Activated naive CD4-positive, alpha-beta T cell treated with anti-CD3 and anti-CD28 coated beads for 36 hours (primary cell): ENCODE results near the gene PEX6. TPM values are rescaled to one million over a fixed set of nuclear protein-coding genes. Genes with fewer than 3 reads are reported as not detected.

Experiments
- CTCF ChIA-PET: fragments of 350-600 bp; sonication (Branson Sonifier 250); formaldehyde crosslinking; loops from one replicate; lab custom pipeline; 2021; ENCODE audit warnings: antibody characterized with exemption; lab: Charles Lee
- DNase-seq: peaks from one replicate; pipeline ENCODE4 v3.0.0-alpha.2; 2020
- H3K27ac Mint-ChIP-seq: one replicate; pipeline ENCODE4 v1.8.0; 2021; ENCODE audit warnings: mild to moderate bottlenecking, mixed read lengths
- H3K27me3 Mint-ChIP-seq: one replicate; pipeline ENCODE4 v1.8.0; 2021; ENCODE audit warnings: low read depth, mixed read lengths
- H3K36me3 Mint-ChIP-seq: one replicate; pipeline ENCODE4 v1.8.0; 2021; ENCODE audit warnings: low read depth, mixed read lengths
- H3K4me1 Mint-ChIP-seq: one replicate; pipeline ENCODE4 v1.8.0; 2021; ENCODE audit warnings: low read depth, mixed read lengths
- H3K4me3 Mint-ChIP-seq: one replicate; pipeline ENCODE4 v1.8.0; 2021; ENCODE audit warnings: mild to moderate bottlenecking, moderate library complexity, mixed read lengths
- H3K9me3 Mint-ChIP-seq: one replicate; pipeline ENCODE4 v1.8.0; 2021; ENCODE audit warnings: mixed read lengths
- intact Hi-C: fragments of 100-400 bp; cut with micrococcal nuclease; formaldehyde crosslinking; loops from one replicate; pipeline ENCODE4 v1.15.1; 2023
- total RNA-seq, 2 experiments: library from RNA; stranded (reverse); gene quantifications; one replicate each; pipeline ENCODE4 v1.2.3, GENCODE V29; 2021

The PEX6 gene
- total RNA-seq, 2 experiments from 2014 or later, result 17.1 to 18.2 TPM

GRCh38 chr6:42993445-42993844, 14.5 kb upstream of the PEX6 start:
- Mint-ChIP-seq H3K36me3 (no peaks in the 10 kb centered on the region), H3K4me3 (no peak overlapping the region), H3K27me3 (no peaks in the 10 kb centered on the region), H3K27ac (no peak overlapping the region), H3K4me1 (peaks cover 6% of the 10 kb centered on the region), H3K9me3 (no peaks in the 10 kb centered on the region)
- intact Hi-C loops, result no loop called here
- CTCF ChIA-PET, result no interaction called here
- DNase-seq, result no peak

GRCh38 chr6:42989923-42990322, 10.9 kb upstream of the PEX6 start:
- no peaks in the 10 kb centered on the region for H3K27me3 Mint-ChIP-seq
- no peak for DNase-seq
- H3K9me3 Mint-ChIP-seq, result no peaks in the 10 kb centered on the region
- H3K36me3 Mint-ChIP-seq, result peaks cover 2% of the 10 kb centered on the region
- intact Hi-C loops, result loop anchor here (10.0 kb wide), 1 partner anchor 215 kb away; no protein-coding TSS in a partner anchor
- H3K27ac Mint-ChIP-seq, result no peak overlapping the region
- H3K4me1 Mint-ChIP-seq, result peaks cover 34% of the 10 kb centered on the region
- CTCF ChIA-PET, result interaction anchor here (0.9 kb wide), 1 partner anchor 65 kb away, joined by 3 read pairs; no protein-coding TSS in a partner anchor
- no peak overlapping the region for H3K4me3 Mint-ChIP-seq

GRCh38 chr6:42988486-42989020, 9.6 kb upstream of the PEX6 start:
- CTCF ChIA-PET, result interaction anchor here (0.7 kb wide), 1 partner anchor 9 kb away, joined by 3 read pairs; no protein-coding TSS in a partner anchor
- no peak overlapping the region for H3K27ac Mint-ChIP-seq

GRCh38 chr6:42987533-42988451, 8.8 kb upstream of the PEX6 start:
- Mint-ChIP-seq H3K9me3 (no peaks in the 10 kb centered on the region), H3K27ac (no peak overlapping the region), H3K36me3 (peaks cover 2% of the 10 kb centered on the region), H3K4me1 (peaks cover 36% of the 10 kb centered on the region), H3K4me3 (no peak overlapping the region), H3K27me3 (no peaks in the 10 kb centered on the region)
- intact Hi-C loops, result loop anchor here (10.0 kb wide), 1 partner anchor 213 kb away; no protein-coding TSS in a partner anchor
- DNase-seq, result no peak
- CTCF ChIA-PET, result interaction anchor here (0.7 to 0.8 kb wide), 2 partner anchors 8 to 9 kb away, joined by 3 read pairs; no protein-coding TSS in a partner anchor

More at GRCh38 chr6:42988486-42989020, 9.6 kb upstream of the PEX6 start:
- H3K4me3 Mint-ChIP-seq, result no peak overlapping the region
- H3K4me1 Mint-ChIP-seq, result peaks cover 37% of the 10 kb centered on the region
- H3K9me3 Mint-ChIP-seq, result no peaks in the 10 kb centered on the region
- peaks cover 2% of the 10 kb centered on the region for H3K36me3 Mint-ChIP-seq
- H3K27me3 Mint-ChIP-seq, result no peaks in the 10 kb centered on the region
- no peak for DNase-seq
- intact Hi-C loops, result loop anchor here (10.0 kb wide), 1 partner anchor 214 kb away; no protein-coding TSS in a partner anchor

GRCh38 chr6:42984924-42985475, 6.0 kb upstream of the PEX6 start:
- CTCF ChIA-PET, result interaction anchor here (0.6 to 1.4 kb wide), 4 partner anchors 12 to 55 kb away, joined by 3 to 6 read pairs (median 4); partner anchors contain the start of gene CNPY3
- Mint-ChIP-seq H3K4me1 (peaks cover 46% of the 10 kb centered on the region), H3K36me3 (peaks cover 2% of the 10 kb centered on the region), H3K9me3 (no peaks in the 10 kb centered on the region), H3K27me3 (no peaks in the 10 kb centered on the region), H3K27ac (peak overlapping the region; percentile 81), H3K4me3 (peak overlapping the region; percentile 93)
- intact Hi-C loops, result loop anchor here (1.0 to 10.0 kb wide), 6 partner anchors 29 to 442 kb away; partner anchors contain the start of genes ABCC10, CNPY3, KLC4 and KLHDC3
- DNase-seq, result peak; percentile 36

GRCh38 chr6:42984001-42984923, 5.3 kb upstream of the PEX6 start, which contains the start of gene PPP2R5D:
Gene PPP2R5D (plus strand): TSS chr6:42984570. CDS start chr6:42984678, 108 bp downstream.
- intact Hi-C loops, result loop anchor here (1.0 to 10.0 kb wide), 6 partner anchors 30 to 443 kb away; partner anchors contain the start of genes ABCC10, CNPY3, KLC4 and KLHDC3
- Mint-ChIP-seq H3K4me1 (peaks cover 51% of the 10 kb centered on the region), H3K27me3 (no peaks in the 10 kb centered on the region), H3K4me3 (peak within 1 kb of the TSS; percentile 93), H3K36me3 (peaks cover 2% of the 10 kb centered on the region), H3K9me3 (no peaks in the 10 kb centered on the region), H3K27ac (peak within 1 kb of the TSS; percentile 81)
- CTCF ChIA-PET, result interaction anchor here (0.7 to 1.4 kb wide), 7 partner anchors 21 to 307 kb away, joined by 3 to 6 read pairs (median 3); partner anchors contain the start of genes CNPY3, CUL7 and DNPH1
- DNase-seq, result peak; percentile 99

GRCh38 chr6:42981836-42982235, 2.9 kb upstream of the PEX6 start:
- Mint-ChIP-seq H3K27me3 (no peaks in the 10 kb centered on the region), H3K36me3 (peaks cover 7% of the 10 kb centered on the region), H3K9me3 (no peaks in the 10 kb centered on the region), H3K27ac (peak overlapping the region; percentile 5), H3K4me1 (peaks cover 53% of the 10 kb centered on the region), H3K4me3 (no peak overlapping the region)
- CTCF ChIA-PET, result no interaction called here
- DNase-seq, result no peak
- intact Hi-C loops, result loop anchor here (10.0 kb wide), 1 partner anchor 207 kb away; no protein-coding TSS in a partner anchor

GRCh38 chr6:42979523-42980177, 669 bp upstream of the PEX6 start:
- no peak for DNase-seq
- Mint-ChIP-seq H3K4me3 (peak overlapping the region; percentile 95), H3K36me3 (peaks cover 15% of the 10 kb centered on the region), H3K4me1 (peaks cover 52% of the 10 kb centered on the region), H3K27ac (peak overlapping the region; percentile 99), H3K9me3 (no peaks in the 10 kb centered on the region), H3K27me3 (no peaks in the 10 kb centered on the region)
- CTCF ChIA-PET, result interaction anchor here (1.0 to 2.0 kb wide), 6 partner anchors 9 to 78 kb away, joined by 3 to 6 read pairs (median 4); no protein-coding TSS in a partner anchor
- intact Hi-C loops, result loop anchor here (1.0 to 10.0 kb wide), 9 partner anchors 34 to 538 kb away; partner anchors contain the start of genes CNPY3, CUL7, KLC4 and MEA1

- DNase-seq, result peak; percentile 30
- Mint-ChIP-seq H3K36me3 (peaks cover 21% of the 10 kb centered on the region), H3K9me3 (no peaks in the 10 kb centered on the region), H3K27me3 (no peaks in the 10 kb centered on the region), H3K27ac (peak overlapping the region; percentile 82), H3K4me3 (peak overlapping the region; percentile 87), H3K4me1 (peaks cover 52% of the 10 kb centered on the region)
- CTCF ChIA-PET, result interaction anchor here (0.6 to 2.0 kb wide), 3 partner anchors 14 to 108 kb away, joined by 4 to 6 read pairs (median 4); no protein-coding TSS in a partner anchor
- intact Hi-C loops, result loop anchor here (2.0 to 5.0 kb wide), 2 partner anchors 232 to 539 kb away; partner anchors contain the start of genes POLR1C, TBCC and YIPF3
Observed at GRCh38 chr6:42978487-42978838, 518 bp downstream of the PEX6 start.

GRCh38 chr6:42974919-42975505, 4.0 kb downstream of the PEX6 start:
- H3K4me1 Mint-ChIP-seq, result peaks cover 54% of the 10 kb centered on the region
- no peak overlapping the region for H3K4me3 Mint-ChIP-seq
- no peaks in the 10 kb centered on the region for H3K9me3 Mint-ChIP-seq
- CTCF ChIA-PET, result no interaction called here
- intact Hi-C loops, result loop anchor here (5.0 kb wide), 1 partner anchor 542 kb away; the partner anchor contains the start of genes POLR1C and YIPF3
- peak overlapping the region; percentile 71 for H3K27ac Mint-ChIP-seq
- H3K36me3 Mint-ChIP-seq, result peaks cover 27% of the 10 kb centered on the region
- no peak for DNase-seq
- no peaks in the 10 kb centered on the region for H3K27me3 Mint-ChIP-seq
